ENCODE results near the gene DNAJB8.

Gene DNAJB8

DNA sequence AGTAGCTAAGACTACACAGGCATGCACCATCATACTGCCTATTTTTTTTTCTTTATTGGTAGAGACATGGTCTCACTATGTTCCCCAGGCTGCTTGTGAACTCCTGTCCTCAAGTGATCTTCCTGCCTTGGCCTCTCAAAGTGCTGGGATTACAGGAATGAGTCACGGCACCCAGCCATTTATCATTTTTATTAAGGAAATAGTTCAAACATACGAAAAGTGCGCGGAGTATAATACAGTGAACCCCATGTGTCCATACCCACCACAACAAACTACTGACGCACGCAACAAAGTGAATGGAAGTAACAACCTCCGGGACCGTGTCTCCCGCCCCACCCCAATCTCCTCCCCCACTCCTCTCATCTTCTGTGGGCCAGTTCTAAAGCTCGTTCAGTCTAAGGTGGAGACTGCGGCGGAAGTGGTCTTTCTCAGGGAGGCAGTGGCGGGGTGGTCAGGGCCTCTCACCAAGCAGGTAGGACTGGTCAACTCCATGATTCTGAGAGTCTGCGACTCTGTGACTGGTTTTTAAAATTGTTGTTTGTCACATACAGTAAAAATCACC lies 42.1 kb downstream of the DNAJB8 start:
- DNase-seq, result no peak

DNA sequence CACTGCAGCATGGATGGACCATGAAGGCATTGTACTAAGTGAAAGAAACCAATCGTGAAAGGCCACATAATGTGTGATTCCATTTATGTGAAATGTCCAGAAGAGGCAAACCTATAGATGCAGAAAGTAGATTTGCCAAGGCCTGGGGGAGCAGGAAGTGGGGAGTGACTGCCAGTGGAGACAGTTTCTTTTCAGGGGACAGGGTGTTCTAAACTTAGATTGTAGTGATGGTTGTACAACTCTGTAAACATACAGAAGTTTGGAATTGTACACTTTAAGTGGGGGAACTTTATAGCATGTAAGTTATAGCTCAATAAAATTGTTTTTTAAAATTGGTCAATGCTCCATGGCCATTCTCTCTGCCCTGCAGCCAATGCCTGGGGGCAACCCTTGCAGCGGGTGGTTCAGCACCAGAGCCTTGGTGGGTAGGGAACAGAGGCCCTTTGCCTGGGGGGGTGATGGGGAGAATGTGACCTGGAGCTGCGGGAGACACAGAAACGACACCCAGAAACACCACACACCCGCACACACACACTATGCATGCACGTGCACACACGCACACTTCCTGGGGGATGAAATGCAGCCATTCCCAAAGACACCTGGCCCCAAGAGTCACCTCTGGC lies 43.1 kb downstream of the DNAJB8 start:
- DNase-seq, result no peak

DNA sequence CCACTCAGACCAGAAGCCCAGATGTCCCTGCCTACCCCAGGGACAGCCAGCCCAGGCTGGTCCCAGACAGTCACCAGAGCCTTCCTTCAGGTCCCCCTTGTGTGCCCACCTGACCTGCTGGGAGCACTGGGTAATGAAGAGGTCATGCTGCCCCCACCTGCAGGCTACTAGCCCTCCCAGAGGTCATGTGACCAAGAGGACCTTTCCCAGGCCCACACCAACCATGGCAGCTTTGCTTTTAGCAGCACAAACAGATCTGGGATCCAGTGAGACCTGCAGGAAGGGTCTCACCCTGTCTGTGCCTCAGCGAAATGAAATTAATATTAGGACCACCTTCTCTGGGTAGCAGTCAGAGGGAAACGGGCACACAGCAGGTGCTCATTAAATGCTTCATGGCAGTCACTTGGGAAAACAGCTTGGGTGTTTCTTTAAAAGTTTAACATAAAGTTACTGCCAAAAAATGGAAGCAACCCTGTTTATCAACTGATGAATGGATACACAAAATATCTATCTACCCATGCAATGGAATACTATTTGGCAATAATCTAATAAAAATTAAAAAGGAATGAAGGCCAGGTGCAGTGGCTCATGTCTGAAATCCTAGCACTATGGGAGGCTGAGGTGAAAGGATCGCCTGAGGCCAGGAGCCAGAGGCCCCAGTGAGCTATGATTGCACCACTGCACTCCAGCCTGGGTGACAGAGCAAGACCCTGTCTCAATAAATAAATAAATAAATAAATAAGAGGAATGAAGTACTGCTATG lies 43.7 kb downstream of the DNAJB8 start:
- no peak for DNase-seq

DNA sequence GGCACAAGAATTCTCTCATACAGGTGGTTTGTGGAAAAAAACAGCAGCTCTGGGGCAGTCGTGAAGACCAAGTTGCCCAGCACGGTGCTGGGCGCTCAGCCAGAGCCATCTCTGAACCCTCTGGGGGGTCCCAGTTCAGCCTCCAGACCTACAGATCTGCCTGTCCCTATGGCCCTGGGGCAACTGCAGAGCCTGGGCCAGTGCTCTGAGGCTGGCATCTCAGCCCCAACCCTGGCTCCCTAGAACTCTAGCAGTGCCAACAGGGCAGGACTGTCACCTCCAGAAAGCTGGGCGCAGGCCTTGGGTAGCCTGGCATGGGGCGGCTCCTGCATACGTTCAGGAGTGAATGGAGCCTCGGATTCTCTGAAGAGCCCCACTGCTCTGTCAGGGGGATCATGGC lies 44.7 kb downstream of the DNAJB8 start:
- no peak for DNase-seq

DNA sequence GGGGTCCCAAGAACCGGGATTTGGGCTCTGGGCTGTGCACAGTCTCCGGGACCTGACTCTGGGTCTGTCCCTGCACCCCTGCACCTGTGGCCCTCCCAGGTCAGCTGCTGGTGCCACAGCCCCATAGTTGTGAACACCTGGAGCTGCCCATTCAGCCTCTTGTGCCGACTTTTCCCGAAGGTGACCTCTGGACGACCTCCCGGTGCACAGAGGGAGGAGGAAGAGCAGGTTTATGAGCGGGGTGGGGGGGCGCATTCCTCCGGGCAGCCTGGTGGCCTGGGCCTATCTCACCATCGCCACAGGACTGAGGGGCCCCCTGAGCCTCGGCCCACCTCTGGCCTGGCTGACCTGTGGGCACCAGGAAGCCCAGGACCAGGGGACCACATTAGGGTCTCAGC lies 45.3 kb downstream of the DNAJB8 start:
- DNase-seq, result no peak

DNA sequence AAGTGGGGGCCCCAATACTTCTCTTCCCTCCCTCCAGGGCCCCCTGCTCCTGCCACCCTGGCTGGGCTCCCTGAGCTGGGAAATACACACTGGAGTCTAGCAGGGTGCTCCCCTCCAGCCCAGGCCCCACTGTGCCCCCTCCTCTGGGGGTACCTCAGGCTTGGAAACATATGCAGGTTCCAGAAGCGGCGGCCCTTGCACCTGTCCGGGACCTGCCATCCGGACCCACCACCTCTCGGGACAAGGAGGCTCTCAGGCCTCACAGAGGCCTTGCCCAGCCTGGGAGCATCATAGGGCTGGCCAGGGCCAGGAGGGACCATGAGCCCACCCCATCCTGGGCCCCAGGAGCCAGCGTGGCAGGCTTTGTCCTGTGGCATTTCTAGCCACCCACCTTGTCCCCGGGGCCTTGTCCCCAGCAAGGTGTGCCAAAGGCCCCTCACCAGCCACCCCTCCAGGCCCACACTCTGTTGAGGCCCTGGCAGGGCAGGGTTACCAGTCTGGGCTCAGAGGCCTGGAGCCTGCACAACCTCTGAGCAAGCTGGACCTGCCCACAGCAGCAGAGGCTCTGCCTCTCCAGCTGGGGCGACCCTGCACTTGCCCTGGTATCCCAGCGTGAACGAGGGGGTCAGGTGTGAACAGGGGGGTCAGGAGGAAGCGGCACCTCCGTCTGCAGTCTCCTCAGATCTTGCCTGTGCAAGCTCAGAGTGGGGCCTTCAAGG lies 45.8 kb downstream of the DNAJB8 start:
- DNase-seq, result no peak

DNA sequence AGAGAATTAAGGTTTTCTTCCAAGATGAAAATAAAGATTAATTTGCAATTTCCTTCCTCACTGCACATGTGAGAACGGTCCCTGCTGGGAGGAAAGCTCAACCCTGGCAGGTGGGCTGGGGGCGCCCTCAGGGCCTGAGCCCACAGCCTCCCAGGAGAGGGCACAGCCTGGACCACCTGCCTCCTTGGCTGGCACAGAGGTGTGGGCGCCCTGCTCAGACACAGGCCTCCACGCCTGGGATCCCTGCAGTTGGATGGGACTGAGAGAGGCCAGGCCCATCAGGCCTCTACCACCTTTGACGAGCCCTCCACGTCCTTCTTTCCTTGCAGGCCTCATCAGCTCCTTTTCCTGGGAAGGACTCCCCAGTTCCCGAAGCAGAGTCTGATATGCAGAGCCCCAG lies 46.4 kb downstream of the DNAJB8 start:
- DNase-seq, result no peak

DNA sequence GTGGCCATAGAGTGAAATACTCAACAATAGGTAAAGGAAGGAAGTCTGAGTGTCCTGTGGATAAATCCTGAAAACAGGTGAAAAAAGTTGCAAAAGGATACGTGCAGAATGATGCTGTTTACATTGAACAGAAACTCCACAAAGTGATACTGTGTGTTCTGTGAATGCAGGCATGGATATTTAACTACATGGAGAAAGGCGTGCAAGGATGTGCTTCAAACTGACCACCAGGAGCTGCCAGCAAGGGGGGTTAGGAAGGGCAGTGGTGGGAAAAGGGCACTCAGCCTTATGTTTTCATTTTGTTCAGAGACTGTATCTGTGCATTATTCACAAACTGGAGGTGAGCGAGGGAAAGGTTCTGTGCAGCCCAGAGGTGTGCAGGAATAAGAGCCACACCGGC lies 47.4 kb downstream of the DNAJB8 start:
- DNase-seq, result no peak

DNA sequence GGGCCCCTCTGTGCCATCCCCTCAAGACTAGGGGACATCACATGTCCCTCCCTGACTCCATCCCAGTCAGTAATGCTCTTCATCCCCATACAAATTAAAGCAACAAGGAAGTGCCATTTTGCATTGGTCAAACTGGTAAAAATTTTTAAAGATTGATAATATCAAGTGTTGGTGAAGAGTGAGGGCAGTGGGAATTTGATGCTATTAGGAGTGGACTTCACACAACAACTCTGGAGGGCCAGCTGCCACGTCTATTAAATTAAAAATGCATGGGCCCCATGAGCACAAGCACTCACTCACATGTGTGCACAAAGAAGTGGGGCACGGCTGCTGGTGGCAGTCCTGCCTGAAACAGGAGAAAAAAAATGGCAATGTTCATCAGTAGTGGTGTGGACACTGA lies 47.8 kb downstream of the DNAJB8 start:
- DNase-seq, result no peak

DNA sequence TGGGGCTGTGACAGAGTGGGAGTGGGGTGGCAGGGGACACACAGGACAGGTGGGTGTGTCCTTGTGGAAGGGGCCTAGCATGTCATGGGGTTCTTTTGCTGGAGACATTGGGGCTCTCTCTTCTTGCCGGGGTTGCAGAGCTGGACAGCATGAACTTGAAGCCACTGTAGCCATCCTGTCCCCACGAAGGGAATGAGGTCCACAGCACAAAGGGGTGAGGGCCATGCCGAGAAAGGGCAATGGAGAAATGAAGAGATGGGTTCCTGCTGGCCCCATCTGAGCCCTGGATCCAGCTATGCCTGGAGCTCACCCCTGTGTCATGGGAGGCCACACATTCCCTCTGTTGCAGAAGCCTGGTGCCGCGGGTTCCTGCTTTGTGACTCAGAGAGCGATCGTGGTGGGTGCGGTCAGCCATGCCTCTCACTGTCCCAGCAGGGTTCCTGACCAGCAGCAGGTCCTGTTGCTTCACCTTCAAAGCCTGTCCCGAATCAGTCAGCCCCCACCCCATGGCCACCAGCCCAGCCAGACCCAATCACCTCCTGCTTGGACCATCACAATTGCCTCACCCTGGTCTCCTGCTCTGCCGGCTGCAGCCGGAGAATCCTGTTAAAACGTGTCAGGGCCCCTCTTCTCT lies 50.0 kb downstream of the DNAJB8 start:
- no peak for DNase-seq

DNA sequence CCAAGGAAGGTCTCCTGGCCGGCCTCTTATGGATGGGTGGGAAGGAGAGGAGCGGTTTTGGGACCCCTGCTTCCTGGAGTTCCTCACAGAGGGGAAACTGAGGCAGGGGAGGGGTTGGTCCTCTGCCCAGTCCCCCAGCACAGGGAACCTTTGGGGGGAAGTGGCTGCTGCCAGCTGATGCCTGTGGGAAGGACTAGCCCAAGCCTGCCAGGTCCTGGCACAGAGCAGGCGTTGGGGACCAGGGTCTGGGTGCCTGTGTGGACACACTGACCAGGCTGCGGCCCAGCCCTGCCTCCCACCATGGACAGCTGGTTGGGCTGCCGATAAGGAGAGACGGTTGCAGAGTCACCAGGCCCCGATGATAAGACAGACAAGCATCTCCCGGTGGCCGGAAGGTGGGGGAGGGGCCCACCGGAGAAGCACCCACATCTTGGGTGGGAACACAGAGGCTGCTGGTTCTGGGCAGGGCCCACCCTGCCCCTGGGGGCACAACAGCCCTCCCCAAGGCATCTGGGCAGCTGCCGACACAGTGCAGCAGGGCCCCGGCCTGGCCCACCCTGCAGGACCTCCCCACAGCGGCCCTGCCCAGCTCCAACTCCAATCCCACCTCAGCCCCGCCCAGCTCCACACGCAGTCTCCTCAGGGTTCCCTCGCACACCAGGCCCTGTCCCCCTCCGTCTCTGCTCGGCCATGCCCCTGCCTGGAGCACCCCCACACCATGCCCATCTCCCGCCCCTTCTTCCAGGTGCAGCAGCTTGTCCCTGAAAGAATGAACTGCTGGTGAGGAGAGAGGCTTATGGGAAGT lies 50.7 kb downstream of the DNAJB8 start:
- no peak for DNase-seq

DNA sequence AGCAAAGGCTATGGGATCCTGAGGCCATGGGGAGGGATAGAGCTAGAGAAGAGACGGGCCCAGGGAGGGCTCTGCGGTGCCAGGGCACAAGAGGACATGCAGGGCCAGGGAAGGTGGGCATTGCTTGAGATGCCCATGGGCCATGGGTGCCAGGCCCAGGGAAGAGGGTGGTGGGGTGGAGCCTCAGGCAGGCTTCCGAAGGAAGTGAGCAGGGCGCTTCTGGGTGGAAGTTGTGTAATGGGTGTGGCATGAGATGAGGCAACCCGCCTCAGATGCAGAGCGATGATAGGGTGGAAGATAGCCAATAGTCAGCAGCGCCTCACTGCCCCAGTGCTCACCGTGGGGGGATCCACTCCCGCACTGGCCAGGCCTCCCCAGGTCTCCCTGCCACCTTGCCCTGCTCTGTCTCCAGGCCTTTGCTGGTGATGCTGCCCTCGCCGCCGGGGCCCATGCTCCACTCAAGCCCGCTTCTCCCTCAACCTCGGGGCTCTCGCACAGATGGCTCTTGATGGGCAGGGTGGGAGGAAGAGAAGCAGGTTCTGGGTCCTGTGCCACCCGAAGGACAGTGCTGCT lies 51.4 kb downstream of the DNAJB8 start:
- DNase-seq, result no peak

DNA sequence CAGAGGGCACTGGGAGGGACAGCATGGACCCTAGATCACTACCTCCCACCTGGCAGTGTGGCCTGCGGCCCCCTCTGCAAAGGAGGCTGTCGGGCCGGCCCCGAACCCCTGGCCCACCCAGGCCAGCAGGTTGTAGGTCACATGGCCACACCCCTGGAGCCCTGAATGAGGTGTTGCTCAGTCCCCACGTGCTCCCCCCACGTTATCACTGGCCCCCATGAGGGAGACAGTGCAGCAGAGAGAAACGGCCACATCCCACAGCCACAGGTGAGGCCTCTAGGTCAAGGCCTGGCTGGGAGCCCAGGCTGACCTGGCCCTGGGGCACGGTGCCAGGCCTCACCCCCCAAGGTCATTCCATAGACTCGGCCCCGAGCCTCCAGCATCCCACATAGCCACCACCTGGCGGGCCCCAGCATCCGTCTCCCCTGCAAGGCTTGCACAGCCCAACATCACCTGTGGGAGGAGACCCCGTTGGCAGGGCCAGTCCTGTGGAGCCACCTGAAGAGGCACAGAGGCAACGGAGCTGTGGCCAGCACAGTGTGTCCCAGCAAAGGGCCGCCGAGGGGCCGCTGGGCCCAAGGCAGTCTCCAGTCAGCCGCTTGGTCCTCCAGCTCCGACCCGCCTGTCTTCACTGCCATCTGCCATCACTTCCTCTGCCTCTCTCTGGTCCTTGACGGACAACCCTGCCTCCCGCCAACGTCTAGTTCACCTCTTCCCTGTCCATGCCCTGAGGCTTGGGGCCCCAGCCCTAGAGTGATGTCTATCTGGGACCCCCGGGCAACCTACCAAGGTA lies 53.1 kb downstream of the DNAJB8 start:
- DNase-seq, result no peak

DNA sequence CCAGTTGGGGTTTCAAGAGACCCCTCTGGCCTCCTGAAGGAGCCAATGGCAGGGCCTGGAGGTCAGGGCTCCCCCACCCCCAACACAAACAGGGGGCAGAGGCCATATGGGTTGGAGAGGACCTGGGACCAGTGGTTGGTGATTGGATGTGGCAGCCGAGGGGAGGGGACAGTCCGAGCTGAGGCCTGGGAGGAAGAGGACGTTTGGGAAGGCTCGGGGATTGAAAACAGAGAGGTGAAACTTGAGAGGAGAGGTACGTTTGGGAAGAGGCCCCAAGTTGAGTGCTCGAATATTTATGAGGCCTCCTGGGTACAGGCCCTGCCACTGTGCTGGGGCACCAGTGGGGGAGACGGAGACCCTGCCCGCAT lies 53.7 kb downstream of the DNAJB8 start:
- DNase-seq, result no peak

All from hippocampal formation (tissue), 2 donors.